ENCODE measurements around the gene EPS15. TPM values are rescaled to one million over a fixed set of nuclear protein-coding genes. Genes with fewer than 3 reads are reported as not detected.
"Not testable (repeated sequence)": the region's sequence is repeated elsewhere in the genome, so short reads cannot be mapped to it uniquely, and the experiment has no call there.

EPS15 gene
- total and polyA plus RNA-seq, 9 of the 15 experiments (the other 6 are each of a cell fraction or from before 2014, with no cell fraction given), result 23.1 to 69.0 (median 41.7) TPM

DNA sequence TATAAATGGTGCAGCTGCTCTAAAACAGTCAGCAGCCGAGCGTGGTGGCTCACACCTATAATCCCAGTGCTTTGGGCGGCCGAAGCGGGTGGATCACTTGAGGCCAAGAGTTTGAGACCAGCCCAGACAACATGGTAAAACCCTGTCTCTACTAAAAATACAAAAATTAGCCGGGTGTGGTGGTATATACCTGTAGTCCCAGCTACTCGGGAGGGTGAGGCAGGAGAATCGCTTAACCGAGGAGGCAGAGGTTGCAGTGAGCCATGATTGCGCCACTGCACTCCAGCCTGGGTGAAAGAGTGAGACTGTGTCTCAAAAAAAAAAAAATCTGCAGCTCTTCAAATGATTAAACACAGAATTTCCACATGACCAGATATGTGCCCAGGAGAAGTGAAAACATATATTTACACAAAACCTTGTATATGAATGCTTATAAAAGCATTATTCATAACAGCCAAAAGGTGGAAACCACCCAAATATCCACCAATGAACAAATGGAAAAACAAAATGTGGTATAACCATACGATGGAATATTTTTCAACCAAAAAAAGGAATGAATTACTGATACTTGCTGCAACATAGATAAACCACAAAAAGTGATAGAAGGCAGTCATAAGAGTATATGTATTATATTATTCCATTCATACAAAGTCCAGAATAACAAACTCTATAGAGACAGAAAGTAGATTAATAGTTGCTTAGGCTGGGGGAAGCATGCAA is 14.1 kb downstream of the EPS15 start:
- TF ChIP-seq, protein P1, sequence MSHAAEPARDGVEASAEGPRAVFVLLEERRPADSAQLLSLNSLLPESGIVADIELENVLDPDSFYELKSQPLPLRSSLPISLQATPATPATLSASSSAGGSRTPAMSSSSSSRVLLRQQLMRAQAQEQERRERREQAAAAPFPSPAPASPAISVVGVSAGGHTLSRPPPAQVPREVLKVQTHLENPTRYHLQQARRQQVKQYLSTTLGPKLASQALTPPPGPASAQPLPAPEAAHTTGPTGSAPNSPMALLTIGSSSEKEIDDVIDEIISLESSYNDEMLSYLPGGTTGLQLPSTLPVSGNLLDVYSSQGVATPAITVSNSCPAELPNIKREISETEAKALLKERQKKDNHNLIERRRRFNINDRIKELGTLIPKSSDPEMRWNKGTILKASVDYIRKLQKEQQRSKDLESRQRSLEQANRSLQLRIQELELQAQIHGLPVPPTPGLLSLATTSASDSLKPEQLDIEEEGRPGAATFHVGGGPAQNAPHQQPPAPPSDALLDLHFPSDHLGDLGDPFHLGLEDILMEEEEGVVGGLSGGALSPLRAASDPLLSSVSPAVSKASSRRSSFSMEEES (CRISPR knock-in tag; IDR thresholded peaks at IDR 0.05), result no peak
- TF ChIP-seq KAT2B (IDR thresholded peaks at IDR 0.05; ENCODE audit: low read depth, low read length), result no peak
- TF ChIP-seq, protein P2, sequence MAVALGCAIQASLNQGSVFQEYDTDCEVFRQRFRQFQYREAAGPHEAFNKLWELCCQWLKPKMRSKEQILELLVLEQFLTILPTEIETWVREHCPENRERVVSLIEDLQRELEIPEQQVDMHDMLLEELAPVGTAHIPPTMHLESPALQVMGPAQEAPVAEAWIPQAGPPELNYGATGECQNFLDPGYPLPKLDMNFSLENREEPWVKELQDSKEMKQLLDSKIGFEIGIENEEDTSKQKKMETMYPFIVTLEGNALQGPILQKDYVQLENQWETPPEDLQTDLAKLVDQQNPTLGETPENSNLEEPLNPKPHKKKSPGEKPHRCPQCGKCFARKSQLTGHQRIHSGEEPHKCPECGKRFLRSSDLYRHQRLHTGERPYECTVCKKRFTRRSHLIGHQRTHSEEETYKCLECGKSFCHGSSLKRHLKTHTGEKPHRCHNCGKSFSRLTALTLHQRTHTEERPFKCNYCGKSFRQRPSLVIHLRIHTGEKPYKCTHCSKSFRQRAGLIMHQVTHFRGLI (CRISPR knock-in tag; IDR thresholded peaks at IDR 0.05), result no peak
- no peak for TF ChIP-seq SLC30A9 (CRISPR knock-in tag; IDR thresholded peaks at IDR 0.05)
- TF ChIP-seq MCM5 (IDR thresholded peaks at IDR 0.05; ENCODE audit: low read depth), result no peak
- TF ChIP-seq, protein P3, sequence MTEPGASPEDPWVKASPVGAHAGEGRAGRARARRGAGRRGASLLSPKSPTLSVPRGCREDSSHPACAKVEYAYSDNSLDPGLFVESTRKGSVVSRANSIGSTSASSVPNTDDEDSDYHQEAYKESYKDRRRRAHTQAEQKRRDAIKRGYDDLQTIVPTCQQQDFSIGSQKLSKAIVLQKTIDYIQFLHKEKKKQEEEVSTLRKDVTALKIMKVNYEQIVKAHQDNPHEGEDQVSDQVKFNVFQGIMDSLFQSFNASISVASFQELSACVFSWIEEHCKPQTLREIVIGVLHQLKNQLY (CRISPR knock-in tag; conservative IDR thresholded peaks at IDR 0.05), result no peak
- peaks cover 18% of the 10 kb centered on the region; the same call in 2 of the 3 replicates for H3K36me3 ChIP-seq (ENCODE audit: control insufficient read depth, insufficient read depth, low read length)
- H3K27me3 ChIP-seq (ENCODE audit: control insufficient read depth in 2 of 2, insufficient read depth in 2 of 2, low read length in 2 of 2), result no peaks in the 10 kb centered on the region
- H2AFZ ChIP-seq (ENCODE audit: low read depth, low read length), result no peak overlapping the region
- no peak overlapping the region for H3K4me3 ChIP-seq
- H4K20me1 ChIP-seq (replicated peaks; ENCODE audit: control insufficient read depth, insufficient read depth, low read length), result no peaks in the 10 kb centered on the region
- H3K4me2 ChIP-seq (ENCODE audit: insufficient read depth, low read length), result no peak overlapping the region
- no peaks in the 10 kb centered on the region for H3K9me3 ChIP-seq (replicated peaks; ENCODE audit: control insufficient read depth, insufficient read depth, low read depth, low read length)
- intact Hi-C loops (cut with micrococcal nuclease), result no loop called here
- BruUV-seq (replicated peaks), result no TSS peak
- CTCF ChIA-PET (ENCODE audit: low intra/inter-chr PET ratio), result no interaction called here
- 95% methylated on average over 11 of the region's 11 CpGs for WGBS (ENCODE audit: insufficient coverage, low coverage, missing lambda C conversion rate)
- H3K9me1 ChIP-seq (ENCODE audit: control insufficient read depth, insufficient read depth, low read length), result no peaks in the 10 kb centered on the region
- DNase-seq (ENCODE audit: extremely low read depth in 1 of 4, low spot score in 3 of 4) (no peak), ATAC-seq (no peak), FAIRE-seq (no peak)
- no peak overlapping the region for H3K27ac ChIP-seq (ENCODE audit: extremely low read depth, low read depth, low read length)
- in situ Hi-C loops (cut with MboI), result no loop called here
- H3K79me2 ChIP-seq (ENCODE audit: control insufficient read depth, insufficient read depth, low read length), result peaks cover 87% of the 10 kb centered on the region
- H3K4me1 ChIP-seq (replicated peaks in 1 of 2; ENCODE audit: control insufficient read depth in 2 of 2, insufficient read depth in 2 of 2, low read length in 2 of 2), result peaks cover 4 to 9% of the 10 kb centered on the region in 2 experiments; a peak in 3 of 5 replicates
- H3K9ac ChIP-seq (ENCODE audit: insufficient read depth in 1 of 2, low read depth in 2 of 2, low read length in 2 of 2), result no peak overlapping the region
- POLR2A ChIA-PET, result interaction anchor here (0.6 to 3.2 kb wide), 3 partner anchors 11 to 41 kb away, joined by 3 to 12 read pairs (median 4); no protein-coding TSS in a partner anchor

DNA sequence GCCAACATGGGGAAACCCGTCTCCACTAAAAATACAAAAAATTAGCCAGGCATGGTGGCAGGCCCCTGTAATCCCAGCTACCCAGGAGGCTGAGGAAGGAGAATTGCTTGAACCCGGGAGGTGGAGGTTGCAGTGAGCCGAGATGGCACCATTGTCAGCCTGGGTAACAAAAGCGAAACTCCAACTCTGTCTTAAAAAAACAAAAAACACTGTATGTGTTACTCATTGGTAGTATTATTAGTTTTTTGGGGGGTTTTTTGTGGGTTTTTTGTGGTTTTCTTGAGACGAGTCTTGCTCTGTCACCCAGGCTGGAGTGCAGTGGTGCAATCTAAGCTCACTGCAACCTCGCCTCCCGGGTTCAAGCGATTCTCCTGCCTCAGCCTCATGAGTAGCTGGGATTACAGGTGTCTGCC is 17.8 kb downstream of the EPS15 start:
- POLR2A ChIA-PET, result interaction anchor here (0.7 to 1.7 kb wide), 4 partner anchors 12 to 234 kb away, joined by 3 to 6 read pairs (median 4); no protein-coding TSS in a partner anchor
- H2AFZ ChIP-seq (ENCODE audit: low read depth, low read length); intact Hi-C loops (cut with micrococcal nuclease); CTCF ChIA-PET (ENCODE audit: low intra/inter-chr PET ratio); ATAC-seq; DNase-seq (ENCODE audit: extremely low read depth in 1 of 4, low spot score in 3 of 4); H3K27ac ChIP-seq (ENCODE audit: extremely low read depth, low read depth, low read length); H3K4me3 ChIP-seq; H3K27me3 ChIP-seq (ENCODE audit: control insufficient read depth in 2 of 2, insufficient read depth in 2 of 2, low read length in 2 of 2); H3K4me1 ChIP-seq (replicated peaks in 1 of 2; ENCODE audit: control insufficient read depth in 2 of 2, insufficient read depth in 2 of 2, low read length in 2 of 2); BruUV-seq (replicated peaks); H3K4me2 ChIP-seq (ENCODE audit: insufficient read depth, low read length); H3K9ac ChIP-seq (ENCODE audit: insufficient read depth in 1 of 2, low read depth in 2 of 2, low read length in 2 of 2); H3K9me1 ChIP-seq (ENCODE audit: control insufficient read depth, insufficient read depth, low read length); FAIRE-seq; in situ Hi-C loops (cut with MboI); H3K9me3 ChIP-seq (replicated peaks; ENCODE audit: control insufficient read depth, insufficient read depth, low read depth, low read length); H4K20me1 ChIP-seq (replicated peaks; ENCODE audit: control insufficient read depth, insufficient read depth, low read length): not testable (repeated sequence)
- peaks cover 89% of the 10 kb centered on the region for H3K79me2 ChIP-seq (ENCODE audit: control insufficient read depth, insufficient read depth, low read length)
- H3K36me3 ChIP-seq (ENCODE audit: control insufficient read depth, insufficient read depth, low read length), result peaks cover 10% of the 10 kb centered on the region; the same call in 2 of the 3 replicates
- WGBS (ENCODE audit: insufficient coverage, low coverage, missing lambda C conversion rate), result 98% methylated on average over 8 of the region's 8 CpGs

All from K562 (cell line).